ENCODE data around the gene CDH24. TPM values are rescaled to one million over a fixed set of nuclear protein-coding genes. Genes with fewer than 3 reads are reported as not detected.

The CDH24 gene
- total RNA-seq, 1 donor from 2014 or later = 7.8 TPM

DNA sequence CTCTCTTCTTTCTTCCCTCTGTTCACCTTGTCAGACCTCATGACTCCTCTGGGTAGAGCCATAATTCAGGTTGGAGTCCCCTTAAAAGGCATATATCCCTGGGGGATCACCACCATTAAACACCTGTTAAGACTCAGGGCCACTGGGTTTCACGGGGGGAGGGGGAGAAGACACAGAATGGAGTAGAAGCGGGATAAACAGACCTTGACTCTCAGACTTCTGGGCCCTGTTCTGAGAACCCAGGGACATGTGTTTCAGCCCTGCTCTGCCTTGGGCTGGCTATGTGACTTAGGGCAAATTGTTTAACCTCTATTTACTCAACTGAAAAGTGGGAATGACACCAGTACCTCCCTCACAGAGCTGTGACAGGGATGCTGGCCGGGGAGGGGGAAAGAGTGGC lies 4.6 kb downstream of the CDH24 start:
- intact Hi-C loops (cut with DNase I) = no loop called here
- no peaks in the 10 kb centered on the region for H3K9me3 ChIP-seq
- TF ChIP-seq, protein P1, sequence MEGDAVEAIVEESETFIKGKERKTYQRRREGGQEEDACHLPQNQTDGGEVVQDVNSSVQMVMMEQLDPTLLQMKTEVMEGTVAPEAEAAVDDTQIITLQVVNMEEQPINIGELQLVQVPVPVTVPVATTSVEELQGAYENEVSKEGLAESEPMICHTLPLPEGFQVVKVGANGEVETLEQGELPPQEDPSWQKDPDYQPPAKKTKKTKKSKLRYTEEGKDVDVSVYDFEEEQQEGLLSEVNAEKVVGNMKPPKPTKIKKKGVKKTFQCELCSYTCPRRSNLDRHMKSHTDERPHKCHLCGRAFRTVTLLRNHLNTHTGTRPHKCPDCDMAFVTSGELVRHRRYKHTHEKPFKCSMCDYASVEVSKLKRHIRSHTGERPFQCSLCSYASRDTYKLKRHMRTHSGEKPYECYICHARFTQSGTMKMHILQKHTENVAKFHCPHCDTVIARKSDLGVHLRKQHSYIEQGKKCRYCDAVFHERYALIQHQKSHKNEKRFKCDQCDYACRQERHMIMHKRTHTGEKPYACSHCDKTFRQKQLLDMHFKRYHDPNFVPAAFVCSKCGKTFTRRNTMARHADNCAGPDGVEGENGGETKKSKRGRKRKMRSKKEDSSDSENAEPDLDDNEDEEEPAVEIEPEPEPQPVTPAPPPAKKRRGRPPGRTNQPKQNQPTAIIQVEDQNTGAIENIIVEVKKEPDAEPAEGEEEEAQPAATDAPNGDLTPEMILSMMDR (IDR thresholded peaks at IDR 0.05) = no peak
- peak; percentile 16 for DNase-seq
- H3K27ac ChIP-seq = no peak overlapping the region
- H3K4me1 ChIP-seq = peaks cover 11% of the 10 kb centered on the region
- ATAC-seq = no peak
- H3K36me3 ChIP-seq = no peaks in the 10 kb centered on the region
- H3K27me3 ChIP-seq = no peaks in the 10 kb centered on the region
- H3K4me3 ChIP-seq = no peak overlapping the region

DNA sequence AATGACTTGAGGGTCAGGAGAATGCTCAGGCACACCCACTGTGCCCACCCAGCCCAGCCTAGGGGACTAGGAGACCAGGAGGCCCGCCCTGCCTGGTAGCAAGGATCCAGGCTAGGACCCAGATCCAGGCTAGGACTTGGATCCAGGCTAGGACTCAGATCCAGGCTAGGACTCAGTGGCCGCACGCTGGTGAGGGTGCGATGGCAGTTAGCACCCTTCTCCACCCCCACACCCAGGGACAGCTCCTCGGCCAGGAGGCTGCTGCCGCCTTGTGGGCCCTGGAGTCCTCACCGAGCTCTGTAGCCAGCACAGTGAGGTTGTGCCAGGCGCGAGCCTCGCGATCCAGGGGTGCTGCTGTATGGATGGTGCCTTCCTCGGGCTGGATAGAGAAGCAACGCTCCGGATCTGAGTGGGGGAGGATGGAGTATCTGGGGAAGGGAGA lies 5.1 kb downstream of the CDH24 start:
- Histone ChIP-seq H3K36me3 (no peaks in the 10 kb centered on the region), H3K27ac (no peak overlapping the region), H3K27me3 (no peaks in the 10 kb centered on the region), H3K4me3 (no peak overlapping the region), H3K4me1 (peaks cover 11% of the 10 kb centered on the region), H3K9me3 (no peaks in the 10 kb centered on the region)
- intact Hi-C loops (cut with DNase I) = no loop called here
- ATAC-seq (no peak), DNase-seq (no peak)
- TF ChIP-seq, protein P1 (IDR thresholded peaks at IDR 0.05) = no peak

DNA sequence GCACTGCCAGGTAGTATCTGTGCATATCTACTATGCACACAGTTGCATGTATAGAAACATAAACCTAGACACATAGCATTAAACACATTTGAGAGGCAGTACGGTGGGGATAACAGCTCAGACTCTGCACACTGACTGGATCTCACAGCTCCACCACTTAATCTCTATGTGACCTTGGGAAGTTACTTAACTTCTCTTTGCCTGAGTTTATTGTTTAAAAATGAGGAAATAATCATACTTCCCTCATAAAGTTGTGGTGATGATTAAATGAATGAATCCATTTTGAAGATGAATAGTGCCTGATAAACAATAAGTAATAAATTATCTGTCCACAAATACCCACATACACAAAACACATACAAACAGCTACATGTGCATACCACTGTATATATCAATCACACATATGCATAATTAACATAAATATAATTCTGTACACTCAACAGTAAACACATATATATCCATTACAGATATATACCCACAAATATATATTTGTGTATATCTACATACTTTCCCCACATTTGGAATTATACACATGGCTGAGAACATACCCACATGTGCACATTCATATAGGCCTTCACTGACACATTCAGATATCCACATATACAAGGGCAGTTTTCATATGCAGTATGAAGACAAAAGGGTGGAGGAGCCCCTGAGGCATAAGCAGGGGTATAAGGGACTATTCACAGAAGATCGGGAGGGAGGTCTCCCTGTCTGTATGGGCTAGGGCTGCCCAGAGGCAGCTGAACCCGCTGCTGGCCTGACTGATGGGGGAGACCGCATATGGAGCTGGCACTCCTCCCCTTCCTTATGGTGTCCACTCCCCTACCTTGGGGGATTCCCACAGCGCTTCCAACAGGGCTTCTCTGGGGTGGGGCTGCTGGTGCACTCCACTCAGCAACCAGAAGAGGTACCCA lies 5.9 kb downstream of the CDH24 start:
- Histone ChIP-seq H3K27me3 (no peaks in the 10 kb centered on the region), H3K4me3 (no peak overlapping the region), H3K4me1 (peaks cover 3% of the 10 kb centered on the region), H3K9me3 (no peaks in the 10 kb centered on the region), H3K27ac (no peak overlapping the region), H3K36me3 (no peaks in the 10 kb centered on the region)
- TF ChIP-seq, protein P1 (IDR thresholded peaks at IDR 0.05) = no peak
- intact Hi-C loops (cut with DNase I) = no loop called here
- ATAC-seq = no peak
- no peak for DNase-seq

DNA sequence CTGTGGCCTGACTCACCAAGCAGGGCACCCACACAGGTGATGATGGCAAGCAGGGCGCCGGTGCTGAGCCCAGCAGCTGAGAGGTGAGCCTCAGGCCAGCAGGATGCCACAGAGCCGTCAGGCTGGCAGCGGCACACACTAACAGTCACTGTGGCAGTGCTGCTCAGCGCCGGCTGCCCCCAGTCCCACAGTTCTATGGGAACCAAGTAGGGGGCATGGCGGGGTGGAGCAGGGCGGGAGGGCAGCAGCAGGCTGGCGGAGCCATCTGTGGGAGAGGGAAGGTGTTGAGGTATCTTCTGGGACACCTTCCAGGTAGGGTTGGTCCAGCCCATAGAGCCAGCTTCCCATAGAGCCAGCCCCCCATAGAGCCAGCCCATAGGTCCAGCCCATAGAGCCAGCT lies 8.3 kb downstream of the CDH24 start:
- TF ChIP-seq, protein P1 (IDR thresholded peaks at IDR 0.05) = no peak
- no peaks in the 10 kb centered on the region for H3K36me3 ChIP-seq
- intact Hi-C loops (cut with DNase I) = no loop called here
- H3K27ac ChIP-seq = no peak overlapping the region
- ATAC-seq = no peak
- no peaks in the 10 kb centered on the region for H3K9me3 ChIP-seq
- peaks cover 12% of the 10 kb centered on the region for H3K4me1 ChIP-seq
- no peaks in the 10 kb centered on the region for H3K27me3 ChIP-seq
- DNase-seq = no peak
- no peak overlapping the region for H3K4me3 ChIP-seq

DNA sequence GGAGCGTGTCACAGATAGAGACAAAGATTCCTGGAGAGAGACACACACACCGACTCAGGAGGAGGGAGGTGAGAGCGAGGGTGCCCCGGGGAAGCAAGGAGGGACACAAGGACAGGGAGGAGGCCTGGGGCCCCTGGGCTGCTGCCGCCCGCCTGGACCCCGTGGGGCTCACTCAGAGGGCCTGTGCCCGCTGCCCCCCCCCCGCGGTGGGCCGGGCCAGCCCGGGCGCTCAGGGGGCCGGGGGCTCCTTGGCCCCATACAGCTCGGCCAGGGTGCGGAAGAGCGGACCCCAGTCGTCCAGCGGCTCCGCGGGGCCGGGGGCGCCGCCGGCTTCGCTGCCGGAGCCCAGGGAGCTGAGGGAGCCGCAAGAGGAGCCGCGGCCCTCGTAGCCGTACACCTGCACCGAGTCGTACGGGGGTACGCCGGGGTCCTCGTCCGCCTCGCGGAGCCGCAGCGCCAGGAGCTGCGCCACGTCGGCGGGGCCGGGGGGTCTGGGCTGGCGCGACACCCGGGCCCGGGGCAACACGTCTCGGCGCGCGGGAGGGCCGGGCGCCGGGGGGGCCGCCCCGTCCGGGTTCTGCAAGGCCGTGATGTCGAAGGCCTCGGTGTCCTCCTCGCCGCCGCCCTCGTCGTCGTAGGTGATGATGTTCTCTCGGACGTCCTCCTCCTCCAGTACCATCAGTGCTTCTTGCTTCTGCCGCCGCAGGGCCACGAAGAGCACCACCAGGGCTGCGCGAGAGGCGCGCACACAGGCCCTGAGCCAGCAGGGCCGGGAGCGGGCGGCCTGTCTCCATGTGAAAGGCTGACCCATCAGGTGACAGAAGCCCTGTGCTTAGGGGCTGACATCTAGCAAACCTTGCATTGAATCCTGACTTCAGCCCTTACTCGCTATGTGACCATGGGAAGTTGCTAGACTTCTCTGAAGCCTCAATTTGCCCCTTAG lies 9.3 kb downstream of the CDH24 start:
- intact Hi-C loops (cut with DNase I) = no loop called here
- Histone ChIP-seq H3K27ac (peak overlapping the region; percentile 37), H3K36me3 (no peaks in the 10 kb centered on the region), H3K27me3 (no peaks in the 10 kb centered on the region), H3K4me3 (no peak overlapping the region), H3K9me3 (no peaks in the 10 kb centered on the region), H3K4me1 (peaks cover 12% of the 10 kb centered on the region)
- no peak for ATAC-seq
- DNase-seq = no peak
- TF ChIP-seq, protein P1 (IDR thresholded peaks at IDR 0.05) = no peak

Measured in upper lobe of right lung (tissue), 1 donor.